ENCODE results near the gene EXOSC7.

EXOSC7 gene

DNA sequence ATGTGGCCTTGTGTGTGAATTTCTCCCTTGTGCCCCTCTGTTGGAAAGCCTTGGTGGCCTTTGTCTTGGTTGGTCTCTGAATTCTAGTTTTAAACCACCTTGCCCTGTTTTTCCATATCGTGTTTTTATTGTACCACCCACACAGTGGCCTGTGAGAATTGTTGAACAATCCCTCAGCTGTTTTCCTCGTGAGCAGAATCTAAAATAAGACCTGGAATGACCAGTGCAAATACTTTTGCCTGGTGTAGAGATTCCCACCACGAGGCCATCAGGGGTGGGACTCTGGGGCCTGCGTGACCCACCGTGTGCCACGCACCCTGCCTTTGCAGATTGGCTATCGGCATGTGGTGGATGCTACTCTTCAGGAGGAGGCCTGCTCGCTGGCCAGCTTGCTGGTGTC is 31.0 kb downstream of the EXOSC7 start:
- no peaks in the 10 kb centered on the region for H3K27me3 ChIP-seq (ENCODE audit: low read length)
- no peak overlapping the region for H3K4me3 ChIP-seq (ENCODE audit: insufficient read depth, low read length, poor library complexity, severe bottlenecking)
- H3K27ac ChIP-seq (ENCODE audit: low read depth, low read length): no peak overlapping the region
- H4K20me1 ChIP-seq (ENCODE audit: low read depth, low read length): no peaks in the 10 kb centered on the region
- H3K36me3 ChIP-seq (ENCODE audit: low read length): peaks cover 14% of the 10 kb centered on the region; the same call in 1 of the 2 replicates
- TF ChIP-seq, protein P1, sequence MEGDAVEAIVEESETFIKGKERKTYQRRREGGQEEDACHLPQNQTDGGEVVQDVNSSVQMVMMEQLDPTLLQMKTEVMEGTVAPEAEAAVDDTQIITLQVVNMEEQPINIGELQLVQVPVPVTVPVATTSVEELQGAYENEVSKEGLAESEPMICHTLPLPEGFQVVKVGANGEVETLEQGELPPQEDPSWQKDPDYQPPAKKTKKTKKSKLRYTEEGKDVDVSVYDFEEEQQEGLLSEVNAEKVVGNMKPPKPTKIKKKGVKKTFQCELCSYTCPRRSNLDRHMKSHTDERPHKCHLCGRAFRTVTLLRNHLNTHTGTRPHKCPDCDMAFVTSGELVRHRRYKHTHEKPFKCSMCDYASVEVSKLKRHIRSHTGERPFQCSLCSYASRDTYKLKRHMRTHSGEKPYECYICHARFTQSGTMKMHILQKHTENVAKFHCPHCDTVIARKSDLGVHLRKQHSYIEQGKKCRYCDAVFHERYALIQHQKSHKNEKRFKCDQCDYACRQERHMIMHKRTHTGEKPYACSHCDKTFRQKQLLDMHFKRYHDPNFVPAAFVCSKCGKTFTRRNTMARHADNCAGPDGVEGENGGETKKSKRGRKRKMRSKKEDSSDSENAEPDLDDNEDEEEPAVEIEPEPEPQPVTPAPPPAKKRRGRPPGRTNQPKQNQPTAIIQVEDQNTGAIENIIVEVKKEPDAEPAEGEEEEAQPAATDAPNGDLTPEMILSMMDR (IDR thresholded peaks at IDR 0.05; ENCODE audit: insufficient read depth, low read length, poor library complexity, severe bottlenecking): no peak
- TF ChIP-seq EZH2phosphoT487 (conservative IDR thresholded peaks at IDR 0.05; ENCODE audit: low read length): no peak
- H3F3A ChIP-seq (ENCODE audit: insufficient read depth): no peaks in the 10 kb centered on the region
- no peaks in the 10 kb centered on the region for H3K9me3 ChIP-seq (ENCODE audit: insufficient read depth, low read length)
- no peak overlapping the region for H2AFZ ChIP-seq (ENCODE audit: low read depth, low read length, severe bottlenecking)
- H3K9ac ChIP-seq (ENCODE audit: low read length): no peak overlapping the region
- H3K9me2 ChIP-seq (replicated peaks; ENCODE audit: insufficient read depth, low read length): no peaks in the 10 kb centered on the region
- H3K4me2 ChIP-seq (ENCODE audit: low read depth, low read length, poor library complexity, severe bottlenecking): no peak overlapping the region
- 0 out of 2 replicates have a peak, but pooled peaks cover 3% of the 10 kb centered on the region for H3K79me2 ChIP-seq (ENCODE audit: insufficient read depth, low read length)

DNA sequence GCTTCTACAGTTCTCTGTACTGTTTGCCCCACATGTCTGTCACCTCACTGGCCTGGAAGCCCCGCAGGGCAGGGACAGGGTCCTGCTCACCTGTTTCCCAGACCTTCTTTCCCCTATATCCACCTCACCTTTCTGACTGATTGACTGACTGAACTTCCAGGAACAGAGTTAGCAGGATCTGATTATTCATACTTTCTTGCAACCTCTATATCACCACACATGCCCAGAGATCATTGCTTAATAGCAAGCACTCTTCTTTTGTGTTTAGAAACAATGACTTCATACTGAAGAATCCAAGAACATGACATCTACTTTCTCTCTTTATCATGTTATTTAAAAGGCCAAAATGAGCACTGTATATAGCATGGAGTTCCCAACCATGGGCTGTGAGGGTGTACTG is 32.1 kb downstream of the EXOSC7 start:
- no peak overlapping the region for H3K27ac ChIP-seq (ENCODE audit: low read depth, low read length)
- H4K20me1 ChIP-seq (ENCODE audit: low read depth, low read length): no peaks in the 10 kb centered on the region
- H3K27me3 ChIP-seq (ENCODE audit: low read length): no peaks in the 10 kb centered on the region
- H3K79me2 ChIP-seq (ENCODE audit: insufficient read depth, low read length): 0 out of 2 replicates have a peak, but pooled peaks cover 1% of the 10 kb centered on the region
- TF ChIP-seq, protein P1 (IDR thresholded peaks at IDR 0.05; ENCODE audit: insufficient read depth, low read length, poor library complexity, severe bottlenecking): no peak
- TF ChIP-seq EZH2phosphoT487 (conservative IDR thresholded peaks at IDR 0.05; ENCODE audit: low read length): no peak
- H3K4me2 ChIP-seq (ENCODE audit: low read depth, low read length, poor library complexity, severe bottlenecking): no peak overlapping the region
- H3K9me2 ChIP-seq (replicated peaks; ENCODE audit: insufficient read depth, low read length): no peaks in the 10 kb centered on the region
- no peak overlapping the region for H2AFZ ChIP-seq (ENCODE audit: low read depth, low read length, severe bottlenecking)
- no peaks in the 10 kb centered on the region for H3F3A ChIP-seq (ENCODE audit: insufficient read depth)
- no peak overlapping the region for H3K9ac ChIP-seq (ENCODE audit: low read length)
- H3K4me3 ChIP-seq (ENCODE audit: insufficient read depth, low read length, poor library complexity, severe bottlenecking): no peak overlapping the region
- H3K9me3 ChIP-seq (ENCODE audit: insufficient read depth, low read length): no peaks in the 10 kb centered on the region
- peaks cover 20% of the 10 kb centered on the region; the same call in 1 of the 2 replicates for H3K36me3 ChIP-seq (ENCODE audit: low read length)

DNA sequence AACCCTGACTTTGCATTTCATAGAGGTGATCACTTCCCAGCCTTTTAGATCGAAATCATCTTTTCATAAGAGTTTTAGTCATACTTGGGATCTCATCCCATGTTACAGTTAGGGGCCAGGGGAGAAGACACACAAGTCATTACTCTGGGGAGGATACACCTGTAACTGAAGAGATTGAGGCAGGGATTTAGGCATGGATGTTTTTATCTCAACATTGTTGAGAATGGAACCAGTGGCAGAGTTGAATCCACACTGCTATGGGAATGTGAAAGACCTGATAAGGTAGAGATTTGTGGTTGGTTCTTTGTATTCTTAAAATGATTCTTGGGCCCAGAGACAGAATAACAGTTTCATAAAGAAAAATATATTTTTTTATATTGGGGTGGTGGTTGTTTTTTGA is 33.8 kb downstream of the EXOSC7 start:
- H3K9ac ChIP-seq (ENCODE audit: low read length): no peak overlapping the region
- H3K9me2 ChIP-seq (replicated peaks; ENCODE audit: insufficient read depth, low read length): no peaks in the 10 kb centered on the region
- H3K79me2 ChIP-seq (ENCODE audit: insufficient read depth, low read length): no peaks in the 10 kb centered on the region
- no peaks in the 10 kb centered on the region for H3F3A ChIP-seq (ENCODE audit: insufficient read depth)
- no peaks in the 10 kb centered on the region for H4K20me1 ChIP-seq (ENCODE audit: low read depth, low read length)
- no peak overlapping the region for H3K27ac ChIP-seq (ENCODE audit: low read depth, low read length)
- H3K4me2 ChIP-seq (ENCODE audit: low read depth, low read length, poor library complexity, severe bottlenecking): no peak overlapping the region
- no peaks in the 10 kb centered on the region for H3K27me3 ChIP-seq (ENCODE audit: low read length)
- TF ChIP-seq, protein P1 (IDR thresholded peaks at IDR 0.05; ENCODE audit: insufficient read depth, low read length, poor library complexity, severe bottlenecking): no peak
- TF ChIP-seq EZH2phosphoT487 (conservative IDR thresholded peaks at IDR 0.05; ENCODE audit: low read length): no peak
- no peak overlapping the region for H3K4me3 ChIP-seq (ENCODE audit: insufficient read depth, low read length, poor library complexity, severe bottlenecking)
- H3K9me3 ChIP-seq (ENCODE audit: insufficient read depth, low read length): no peaks in the 10 kb centered on the region
- H2AFZ ChIP-seq (ENCODE audit: low read depth, low read length, severe bottlenecking): no peak overlapping the region
- H3K36me3 ChIP-seq (ENCODE audit: low read length): peaks cover 16% of the 10 kb centered on the region; the same call in 1 of the 2 replicates

All from SU-DHL-6 (cell line).